GM12801 (cell line): ENCODE measurements around the gene GPER1.

ENCODE experiments used
- TF ChIP-seq, protein P1 (sequence below): IDR thresholded peaks from one replicate; pipeline ENCODE4 v1.5.1; 2011; ENCODE audit warnings: control low read depth; ENCODE audit not compliant: insufficient read length; ENCODE audit errors: extremely low read depth

The GPER1 gene

DNA sequence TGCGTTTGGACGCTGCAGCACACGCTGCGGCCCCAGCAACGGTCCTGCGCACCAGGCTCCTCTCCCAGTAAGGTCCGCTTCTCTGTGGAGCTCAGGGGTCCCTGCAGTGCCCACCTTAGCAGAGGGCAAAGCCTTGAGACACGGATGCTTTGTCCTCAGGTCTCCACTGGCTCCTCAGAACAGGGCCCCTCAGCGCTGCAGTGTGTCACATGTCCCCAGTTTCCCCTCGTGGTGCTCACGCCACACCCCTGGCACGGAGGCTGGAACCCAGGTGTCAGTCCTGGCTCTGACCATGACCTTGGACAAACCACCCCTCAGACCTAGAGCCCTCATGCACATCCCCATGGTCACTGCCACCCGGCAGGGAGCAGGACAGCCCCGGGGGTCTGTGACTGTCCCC lies 19.9 kb upstream of the GPER1 start:
- TF ChIP-seq, protein P1, sequence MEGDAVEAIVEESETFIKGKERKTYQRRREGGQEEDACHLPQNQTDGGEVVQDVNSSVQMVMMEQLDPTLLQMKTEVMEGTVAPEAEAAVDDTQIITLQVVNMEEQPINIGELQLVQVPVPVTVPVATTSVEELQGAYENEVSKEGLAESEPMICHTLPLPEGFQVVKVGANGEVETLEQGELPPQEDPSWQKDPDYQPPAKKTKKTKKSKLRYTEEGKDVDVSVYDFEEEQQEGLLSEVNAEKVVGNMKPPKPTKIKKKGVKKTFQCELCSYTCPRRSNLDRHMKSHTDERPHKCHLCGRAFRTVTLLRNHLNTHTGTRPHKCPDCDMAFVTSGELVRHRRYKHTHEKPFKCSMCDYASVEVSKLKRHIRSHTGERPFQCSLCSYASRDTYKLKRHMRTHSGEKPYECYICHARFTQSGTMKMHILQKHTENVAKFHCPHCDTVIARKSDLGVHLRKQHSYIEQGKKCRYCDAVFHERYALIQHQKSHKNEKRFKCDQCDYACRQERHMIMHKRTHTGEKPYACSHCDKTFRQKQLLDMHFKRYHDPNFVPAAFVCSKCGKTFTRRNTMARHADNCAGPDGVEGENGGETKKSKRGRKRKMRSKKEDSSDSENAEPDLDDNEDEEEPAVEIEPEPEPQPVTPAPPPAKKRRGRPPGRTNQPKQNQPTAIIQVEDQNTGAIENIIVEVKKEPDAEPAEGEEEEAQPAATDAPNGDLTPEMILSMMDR, result no peak

DNA sequence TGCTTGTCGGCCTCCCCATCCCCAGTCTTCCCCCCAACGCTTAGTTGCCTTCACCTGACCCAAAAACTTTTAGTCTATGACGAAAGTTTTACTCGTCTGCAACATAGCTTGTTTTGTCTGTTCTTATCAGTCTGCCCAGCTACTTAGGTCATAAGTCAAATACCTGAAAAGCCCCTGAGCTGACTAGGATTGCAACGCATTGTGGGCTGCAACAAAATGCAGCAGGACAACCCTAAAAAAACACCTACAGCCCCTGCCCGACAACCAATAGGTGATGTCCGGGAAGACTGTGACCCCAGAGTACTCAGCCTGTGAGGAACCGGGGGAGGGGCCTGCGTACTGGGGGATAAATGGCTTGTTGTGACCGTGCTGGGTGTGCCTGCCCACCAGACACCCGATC lies 19.3 kb upstream of the GPER1 start:
- TF ChIP-seq, protein P1, result no peak

DNA sequence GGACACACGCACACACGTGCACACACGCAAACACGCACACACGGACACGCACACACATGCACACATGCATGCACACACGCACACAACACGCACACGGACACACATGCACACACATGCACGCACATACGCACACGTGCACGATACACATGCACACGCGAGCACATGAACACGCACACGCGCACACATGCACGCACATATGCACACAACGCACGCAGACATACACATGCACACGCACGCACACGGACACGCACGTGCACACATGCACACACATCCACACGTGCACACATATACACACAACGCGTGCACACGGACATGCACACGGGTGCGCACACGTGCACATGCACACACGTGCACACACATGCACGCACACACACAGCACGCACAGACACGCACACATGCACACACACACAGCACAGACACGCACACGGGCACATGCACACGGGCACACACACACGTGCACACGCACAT lies 17.3 kb upstream of the GPER1 start:
- TF ChIP-seq, protein P1, result no peak

DNA sequence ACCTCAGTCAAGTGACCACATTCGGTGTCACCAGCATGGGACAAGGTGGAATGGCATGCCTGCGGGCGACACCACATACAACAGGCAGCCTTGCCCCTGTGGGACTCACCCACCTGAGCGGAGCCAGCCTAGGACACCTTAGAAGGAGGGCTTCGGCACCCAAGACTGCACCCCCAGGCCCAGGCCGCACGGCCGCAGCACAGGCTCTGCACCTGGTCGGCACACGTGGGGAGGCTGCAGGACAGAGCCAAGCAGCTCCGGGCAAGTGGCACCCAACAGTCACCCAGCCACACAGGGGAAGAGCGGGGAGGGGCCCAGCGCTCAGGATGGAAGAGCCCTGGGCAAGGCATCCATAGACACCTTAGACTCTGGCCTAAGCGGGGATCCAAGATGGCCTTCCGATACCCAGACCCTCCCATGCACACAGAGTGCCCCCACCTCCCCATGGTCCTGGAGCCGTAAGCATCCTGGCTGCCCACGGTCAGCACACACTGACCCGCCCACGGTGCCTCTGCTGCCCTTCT lies 16.1 kb upstream of the GPER1 start:
- TF ChIP-seq, protein P1, result no peak

DNA sequence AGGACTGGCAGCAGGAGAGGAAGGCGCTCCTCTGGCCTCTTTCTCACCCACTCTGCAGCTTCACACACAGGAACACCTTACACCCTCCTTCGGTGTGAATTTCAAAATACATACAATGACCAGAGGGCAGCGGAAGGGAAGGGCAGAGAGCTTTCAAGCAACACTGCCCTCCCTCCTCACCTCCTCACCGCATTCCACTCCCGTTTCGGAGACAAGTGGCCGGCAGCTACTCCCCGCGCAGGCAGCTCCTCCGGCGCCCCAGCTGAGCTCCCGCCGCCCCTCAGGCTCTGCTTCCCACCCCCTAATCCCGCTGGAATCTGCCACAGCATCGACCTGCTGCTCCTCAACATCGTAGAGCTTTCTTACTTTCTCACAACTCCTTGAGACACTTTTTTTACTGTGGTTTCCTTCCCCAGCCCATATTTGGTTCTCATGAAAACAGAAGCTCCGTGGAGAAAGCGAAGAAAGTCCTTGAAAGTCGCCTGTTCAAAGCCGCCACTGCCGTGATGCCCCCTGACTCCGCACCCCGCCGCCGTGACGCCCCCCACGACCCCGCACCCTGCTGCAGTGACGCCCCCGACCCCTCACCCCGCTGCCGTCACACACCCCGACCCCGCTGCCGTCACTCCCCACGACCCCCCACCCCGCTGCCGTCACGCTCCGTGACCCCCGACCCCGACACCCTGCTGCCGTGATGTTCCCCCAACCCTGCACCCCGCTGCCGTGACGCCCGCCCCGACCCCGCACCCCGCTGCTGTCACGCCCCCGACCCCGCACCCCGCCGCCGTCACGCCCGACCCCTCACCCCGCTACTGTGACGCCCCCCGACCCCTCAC lies 14.6 kb upstream of the GPER1 start:
- TF ChIP-seq, protein P1, result no peak

DNA sequence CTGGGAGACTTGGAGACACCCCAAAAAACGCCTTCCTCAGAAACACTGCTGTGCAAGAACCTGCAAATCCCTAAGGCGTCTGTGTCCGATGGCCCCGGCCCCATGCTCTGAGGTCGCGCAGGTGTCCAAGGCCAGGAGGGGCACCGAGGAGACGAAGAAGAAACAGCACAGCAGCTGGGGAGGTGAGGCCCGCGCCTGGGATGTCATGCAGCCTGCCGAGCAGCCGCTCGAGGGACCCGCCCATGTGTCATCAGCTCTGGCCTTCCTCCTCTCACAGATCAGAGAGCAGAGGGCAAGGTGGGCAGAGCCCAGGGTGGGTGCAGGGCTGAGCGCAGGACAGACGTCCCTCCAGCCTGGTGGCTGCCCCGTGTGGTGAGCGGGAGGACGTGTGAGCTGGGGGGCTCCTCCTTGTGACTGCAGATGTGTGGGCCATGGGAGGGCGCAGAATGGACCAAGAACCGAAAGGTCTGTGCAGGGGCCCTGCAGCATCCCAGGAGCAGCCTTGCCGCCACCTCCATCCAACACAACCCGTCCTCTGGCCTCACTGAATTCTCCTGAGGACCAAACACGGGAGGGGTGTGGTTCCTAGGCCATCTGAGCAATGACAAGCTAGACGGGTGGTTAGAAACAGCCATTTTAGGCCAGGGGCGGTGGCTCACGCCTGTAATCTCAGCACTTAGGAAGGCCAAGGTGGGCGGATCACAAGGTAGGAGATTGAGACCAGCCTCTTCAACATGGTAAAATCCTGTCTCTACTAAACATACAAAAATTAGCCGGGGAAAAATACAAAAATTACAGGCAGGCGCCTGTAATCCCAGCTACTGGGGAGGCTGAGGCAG lies 13.1 kb upstream of the GPER1 start:
- TF ChIP-seq, protein P1, result no peak
